Cardiac muscle cell (in vitro differentiated cells and primary cell): Measurements from ENCODE around the gene RER1. TPM values are rescaled to one million over a fixed set of nuclear protein-coding genes. Genes with fewer than 3 reads are reported as not detected.

ENCODE experiments used
- DNase-seq, 2 donors: peaks; one replicate each; pipeline versions ENCODE4 v3.0.0 to v3.0.0-alpha.2; 2010 to 2017; ENCODE audit warnings: low read depth in 1 of 2, low spot score in 1 of 2
- H3K27ac ChIP-seq: fragments of 200-600 bp; sonication (generic); 2 replicates; pipeline ENCODE4 v1.5.1; 2016
- H3K27me3 ChIP-seq: fragments of 200-600 bp; sonication (generic); 2 replicates; pipeline ENCODE4 v1.6.0; 2016; ENCODE audit warnings: control low read depth
- H3K36me3 ChIP-seq: fragments of 200-600 bp; sonication (generic); 2 replicates; pipeline ENCODE4 v1.5.1; 2016; ENCODE audit warnings: control low read depth
- H3K4me1 ChIP-seq: fragments of 200-600 bp; sonication (generic); 2 replicates; pipeline ENCODE4 v1.8.1; 2017; ENCODE audit warnings: low read depth, mild to moderate bottlenecking, mixed run types
- H3K4me3 ChIP-seq: fragments of 200-600 bp; sonication (generic); 2 replicates; pipeline ENCODE4 v1.5.1; 2016; ENCODE audit warnings: mild to moderate bottlenecking
- H3K9me3 ChIP-seq: fragments of 200-600 bp; sonication (generic); 2 replicates; pipeline ENCODE4 v1.5.1; 2017; ENCODE audit warnings: low read depth, mild to moderate bottlenecking, control low read depth
- CTCF ChIP-seq: IDR thresholded peaks from 2 replicates; pipeline ENCODE4 v1.5.1; 2012; ENCODE audit warnings: low read depth, mild to moderate bottlenecking, low read length
- polyA plus RNA-seq: library from polyadenylated mRNA; unstranded; fragments of >200 nt; fragmentation: Nextera tagmentation; extraction: Ambion mirVana; gene quantifications from 2 replicates; pipeline ENCODE4 v1.2.1, GENCODE V29; 2016
- total RNA-seq: library from RNA; depleted of rRNA; stranded (reverse); fragments of >200 nt; gene quantifications from 2 replicates; pipeline ENCODE4 v1.2.3, GENCODE V29; 2016

RER1 gene
- total and polyA plus RNA-seq, 2 experiments from 2014 or later = 46.5 to 112 TPM

GRCh38 chr1:2344744-2345296 lies 46.8 kb upstream of the RER1 start:
- Histone ChIP-seq H3K4me1 (no peaks in the 10 kb centered on the region), H3K27ac (no peak overlapping the region), H3K9me3 (no peaks in the 10 kb centered on the region), H3K36me3 (no peaks in the 10 kb centered on the region), H3K27me3 (no peaks in the 10 kb centered on the region), H3K4me3 (no peak overlapping the region)
- no peak for TF ChIP-seq CTCF
- DNase-seq = no peak

GRCh38 chr1:2345297-2346075 lies 46.2 kb upstream of the RER1 start:
- no peak overlapping the region for H3K4me3 ChIP-seq
- no peak overlapping the region for H3K27ac ChIP-seq
- no peaks in the 10 kb centered on the region for H3K27me3 ChIP-seq
- no peaks in the 10 kb centered on the region for H3K36me3 ChIP-seq
- H3K4me1 ChIP-seq = no peaks in the 10 kb centered on the region
- no peaks in the 10 kb centered on the region for H3K9me3 ChIP-seq
- DNase-seq = no peak
- no peak for TF ChIP-seq CTCF

GRCh38 chr1:2346691-2347408 lies 44.8 kb upstream of the RER1 start:
- Histone ChIP-seq H3K4me3 (no peak overlapping the region), H3K9me3 (no peaks in the 10 kb centered on the region), H3K36me3 (no peaks in the 10 kb centered on the region), H3K4me1 (no peaks in the 10 kb centered on the region), H3K27me3 (no peaks in the 10 kb centered on the region), H3K27ac (no peak overlapping the region)
- no peak for TF ChIP-seq CTCF
- DNase-seq = no peak

- no peaks in the 10 kb centered on the region for H3K9me3 ChIP-seq
- H3K27ac ChIP-seq = no peak overlapping the region
- no peaks in the 10 kb centered on the region for H3K27me3 ChIP-seq
- H3K36me3 ChIP-seq = no peaks in the 10 kb centered on the region
- no peak overlapping the region for H3K4me3 ChIP-seq
- TF ChIP-seq CTCF = no peak
- DNase-seq = no peak
- no peaks in the 10 kb centered on the region for H3K4me1 ChIP-seq
Measured at GRCh38 chr1:2347409-2347785, 44.2 kb upstream of the RER1 start.

- Histone ChIP-seq H3K4me3 (no peak overlapping the region), H3K27me3 (no peaks in the 10 kb centered on the region), H3K9me3 (no peaks in the 10 kb centered on the region), H3K36me3 (no peaks in the 10 kb centered on the region), H3K4me1 (no peaks in the 10 kb centered on the region), H3K27ac (no peak overlapping the region)
- TF ChIP-seq CTCF = no peak
- no peak for DNase-seq
Measured at GRCh38 chr1:2347896-2348295, 43.7 kb upstream of the RER1 start.
